GM23338 (cell line): ENCODE results near the gene SEC14L6. TPM values are rescaled to one million over a fixed set of nuclear protein-coding genes. Genes with fewer than 3 reads are reported as not detected.

Experiments used
- ATAC-seq: fragments of 200-7000 bp; cut with Tn5 transposase; 3 replicates; pipeline ENCODE4 v1.9.1; 2020
- DNase-seq: peaks from one replicate; pipeline ENCODE4 v3.0.0-alpha.2; 2015; ENCODE audit warnings: low spot score
- H2AFZ ChIP-seq: fragments of 200-600 bp; sonication (generic); 2 replicates; pipeline ENCODE4 v1.8.0; 2016; ENCODE audit warnings: antibody characterized with exemption, mild to moderate bottlenecking, moderate library complexity
- H3F3A ChIP-seq: fragments of 200-600 bp; sonication (generic); replicated peaks from 2 replicates; pipeline ENCODE4 v1.8.0; 2017; ENCODE audit warnings: antibody characterized with exemption, mixed run types, low read depth
- H3K27ac ChIP-seq: fragments of 200-600 bp; sonication (generic); 2 replicates; pipeline ENCODE4 v1.6.1; 2016; ENCODE audit warnings: low read depth
- H3K27me3 ChIP-seq: fragments of 200-600 bp; sonication (generic); 2 replicates; pipeline ENCODE4 v1.8.0; 2016; ENCODE audit warnings: mild to moderate bottlenecking, mixed run types, moderate library complexity; ENCODE audit not compliant: insufficient read depth
- H3K36me3 ChIP-seq: fragments of 200-600 bp; sonication (generic); 2 replicates; pipeline ENCODE4 v1.8.0; 2016; ENCODE audit warnings: mild to moderate bottlenecking; ENCODE audit not compliant: insufficient read depth
- H3K4me1 ChIP-seq: fragments of 200-600 bp; sonication (generic); 2 replicates; pipeline ENCODE4 v1.8.0; 2016; ENCODE audit warnings: mild to moderate bottlenecking, moderate library complexity; ENCODE audit not compliant: insufficient read depth
- H3K4me2 ChIP-seq: fragments of 200-600 bp; sonication (generic); 2 replicates; pipeline ENCODE4 v1.7.1; 2017; ENCODE audit warnings: mixed run types
- H3K4me3 ChIP-seq: fragments of 200-600 bp; sonication (generic); 2 replicates; pipeline ENCODE4 v1.6.1; 2016; ENCODE audit warnings: mixed run types
- H3K79me2 ChIP-seq: fragments of 200-600 bp; sonication (generic); replicated peaks from 2 replicates; pipeline ENCODE4 v1.8.0; 2017; ENCODE audit warnings: mild to moderate bottlenecking; ENCODE audit not compliant: insufficient read depth
- H3K9me2 ChIP-seq: fragments of 200-600 bp; sonication (generic); 2 replicates; pipeline ENCODE4 v1.8.0; 2017; ENCODE audit not compliant: insufficient read depth
- H4K20me1 ChIP-seq: fragments of 200-600 bp; sonication (generic); replicated peaks from 2 replicates; pipeline ENCODE4 v1.8.0; 2017; ENCODE audit warnings: mild to moderate bottlenecking; ENCODE audit not compliant: insufficient read depth
- H3K27ac Mint-ChIP-seq: 2 replicates; pipeline ENCODE4 v1.8.0; 2020; ENCODE audit warnings: inconsistent platforms, mild to moderate bottlenecking, moderate library complexity, mixed read lengths
- H3K27me3 Mint-ChIP-seq: 3 replicates; pipeline ENCODE4 v1.8.0; 2022; ENCODE audit warnings: low read depth, mild to moderate bottlenecking, moderate library complexity, mixed read lengths, inconsistent platforms; ENCODE audit not compliant: insufficient read depth, poor library complexity
- H3K36me3 Mint-ChIP-seq: 3 replicates; pipeline ENCODE4 v1.8.0; 2021; ENCODE audit warnings: low read depth, mild to moderate bottlenecking, inconsistent platforms, moderate library complexity, mixed read lengths
- H3K4me1 Mint-ChIP-seq: 3 replicates; pipeline ENCODE4 v1.8.0; 2020; ENCODE audit warnings: mild to moderate bottlenecking, inconsistent platforms, mixed read lengths
- H3K4me3 Mint-ChIP-seq: 3 replicates; pipeline ENCODE4 v1.8.0; 2021; ENCODE audit warnings: moderate library complexity, mild to moderate bottlenecking, inconsistent platforms, mixed read lengths
- H3K9me3 Mint-ChIP-seq: 3 replicates; pipeline ENCODE4 v1.8.0; 2020; ENCODE audit warnings: moderate library complexity, mild to moderate bottlenecking, inconsistent platforms, mixed read lengths
- CREB1 ChIP-seq: fragments of 250-450 bp; sonication (Bioruptor Pico); IDR thresholded peaks from 2 replicates; pipeline ENCODE4 v1.5.0; 2020; ENCODE audit warnings: low read depth, mild to moderate bottlenecking, moderate library complexity
- CTCF ChIP-seq, 2 experiments: fragments of 200-600 bp in 1 of 2; sonication (generic) in 1 of 2; conservative IDR thresholded peaks; 2 replicates each; pipeline versions ENCODE4 v1.5.1 to v1.6.1; 2016 to 2017; ENCODE audit warnings: antibody characterized with exemption in 2 of 2, low read depth in 2 of 2, mild to moderate bottlenecking in 2 of 2, moderate library complexity in 1 of 2
- EZH2 ChIP-seq: fragments of 200-600 bp; sonication (generic); IDR thresholded peaks from one replicate; pipeline ENCODE4 v1.8.0; 2017; ENCODE audit warnings: antibody characterized with exemption, mild to moderate bottlenecking, low read depth; ENCODE audit not compliant: unreplicated experiment
- ZNF114 ChIP-seq: fragments of 250-450 bp; sonication (Bioruptor Pico); IDR thresholded peaks from 2 replicates; pipeline ENCODE4 v1.5.0; 2020; ENCODE audit warnings: mild to moderate bottlenecking, moderate library complexity
- ZNF331 ChIP-seq: fragments of 250-450 bp; sonication (Bioruptor Pico); IDR thresholded peaks from 2 replicates; pipeline ENCODE4 v1.5.0; 2020; ENCODE audit warnings: low read depth, mild to moderate bottlenecking, moderate library complexity
- ZNF462 ChIP-seq: fragments of 250-450 bp; sonication (Bioruptor Pico); IDR thresholded peaks from 2 replicates; pipeline ENCODE4 v1.5.0; 2020; ENCODE audit warnings: mild to moderate bottlenecking, moderate library complexity
- polyA plus RNA-seq: library from polyadenylated mRNA; unstranded; fragments of >200 nt; fragmentation: Nextera tagmentation; extraction: Ambion mirVana; gene quantifications from 2 replicates; pipeline ENCODE4 v1.2.1, GENCODE V29; 2016
- total RNA-seq: library from RNA; depleted of rRNA; stranded (reverse); fragments of >200 nt; shearing (Covaris generic); gene quantifications from 2 replicates; pipeline ENCODE4 v1.2.3, GENCODE V29; 2014

The SEC14L6 gene
- total and polyA plus RNA-seq, 2 experiments from 2014 or later, result 0.84 to 2.1 TPM

- Histone ChIP-seq H3K27me3 (0 out of 2 replicates have a peak, but pooled peaks cover 6% of the 10 kb centered on the region), H3K9me2 (no peaks in the 10 kb centered on the region), H3K36me3 (no peaks in the 10 kb centered on the region), H3K4me2 (no peak overlapping the region), H4K20me1 (no peaks in the 10 kb centered on the region), H3K4me3 (no peak overlapping the region), H2AFZ (no peak overlapping the region), H3F3A (no peaks in the 10 kb centered on the region), H3K4me1 (no peaks in the 10 kb centered on the region), H3K79me2 (no peaks in the 10 kb centered on the region), H3K27ac (no peak overlapping the region)
- Mint-ChIP-seq H3K4me1 (no peaks in the 10 kb centered on the region), H3K4me3 (no peak overlapping the region), H3K27ac (no peak overlapping the region), H3K9me3 (no peaks in the 10 kb centered on the region), H3K36me3 (no peaks in the 10 kb centered on the region), H3K27me3 (peaks cover 10% of the 10 kb centered on the region)
- TF ChIP-seq ZNF462 (CRISPR knock-in tag) (no peak), CTCF (conservative IDR thresholded peaks at IDR 0.05; ENCODE audit: low read depth in 2 of 2) (no peak), ZNF331 (CRISPR knock-in tag) (no peak), EZH2 (no peak), CREB1 (CRISPR knock-in tag) (no peak), ZNF114 (CRISPR knock-in tag) (no peak)
- no peak for DNase-seq
- ATAC-seq, result no peak
Measured at GRCh38 chr22:30502153-30502552, 44.4 kb downstream of the SEC14L6 start.
